CD4-positive, alpha-beta T cell treated with Interleukin-15 for 4 hours (primary cell): Measurements from ENCODE around the gene FXYD4.
"Not testable (repeated sequence)": the region's sequence is repeated elsewhere in the genome, so short reads cannot be mapped to it uniquely, and the experiment has no call there.

ENCODE experiments used
- DNase-seq: peaks from one replicate; pipeline ENCODE4 v3.0.0-alpha.2; 2020; ENCODE audit warnings: low spot score

Gene FXYD4

DNA sequence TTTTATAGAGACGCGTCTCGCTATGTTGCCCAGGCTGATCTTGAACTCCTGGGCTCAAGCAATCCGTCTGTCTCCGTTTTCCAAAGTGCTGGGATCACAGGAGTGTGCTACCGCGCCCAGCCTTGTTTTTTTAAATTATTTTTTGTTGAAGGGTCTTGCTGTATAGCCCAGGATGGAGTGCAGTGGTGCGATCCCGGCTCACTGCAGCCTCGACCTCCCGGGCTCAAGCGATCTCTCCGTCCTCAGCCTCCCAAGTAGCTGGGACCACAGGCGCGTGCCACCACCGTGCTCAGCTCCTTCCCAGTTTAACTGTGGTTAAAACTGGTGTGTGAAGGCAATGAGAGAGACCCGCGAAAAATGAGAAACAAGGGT, 48.5 kb downstream of the FXYD4 start:
- DNase-seq, result no peak

DNA sequence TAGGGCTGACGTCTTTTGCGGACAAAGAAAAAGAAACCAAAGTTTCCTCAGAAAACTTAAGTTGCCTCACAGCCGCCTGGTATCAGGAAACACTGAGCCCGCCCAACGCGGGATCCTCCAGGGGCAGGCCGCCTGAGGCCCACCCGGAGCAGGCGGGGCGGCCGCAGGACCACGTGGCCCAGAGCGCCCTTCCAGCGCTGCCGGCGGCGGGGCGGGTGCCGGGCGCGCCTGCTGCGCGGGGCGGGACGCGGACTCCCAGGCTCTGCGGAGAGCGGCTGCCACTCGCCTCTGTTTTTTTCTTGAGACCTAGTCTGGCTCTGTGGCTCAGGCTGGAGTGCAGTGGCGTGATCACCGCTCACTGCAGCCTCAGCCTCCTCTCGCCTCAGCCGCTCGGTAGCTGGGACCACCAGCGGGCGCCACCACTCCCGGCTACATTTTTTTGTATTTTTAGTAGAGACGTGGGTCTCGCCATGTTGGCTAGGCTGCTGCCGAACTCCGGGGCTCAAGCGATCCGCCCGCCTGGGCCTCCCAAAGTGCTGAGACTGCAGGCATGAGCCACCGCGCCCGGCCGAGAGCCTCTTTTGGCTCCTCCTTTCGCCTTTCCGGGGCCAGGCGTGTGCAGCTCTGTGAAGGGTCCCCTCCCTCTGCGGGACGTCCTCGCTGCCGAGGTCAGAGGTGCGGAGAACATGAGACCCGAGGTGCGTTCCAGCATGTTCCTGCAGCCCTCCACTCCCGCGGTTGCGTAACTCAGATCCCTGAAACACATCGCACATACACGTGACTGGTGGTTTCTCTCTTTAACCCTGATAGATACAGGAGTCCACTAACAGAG, 49.1 kb downstream of the FXYD4 start:
- DNase-seq, result peak; percentile 71

DNA sequence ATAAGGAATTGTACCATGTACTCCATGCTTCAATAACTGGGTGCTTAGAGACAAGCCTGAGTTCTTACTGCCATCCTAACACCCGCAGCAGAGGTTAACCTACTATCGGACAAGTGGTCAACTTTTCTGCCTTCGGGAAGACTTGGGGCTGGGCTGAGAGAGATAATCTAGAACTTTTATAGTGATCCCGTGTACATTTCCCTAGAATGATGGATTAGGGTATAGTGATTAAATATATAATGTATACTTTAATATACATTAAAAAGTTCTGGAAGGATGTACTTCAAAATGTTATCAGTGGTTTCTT, 49.7 kb downstream of the FXYD4 start:
- DNase-seq, result no peak

DNA sequence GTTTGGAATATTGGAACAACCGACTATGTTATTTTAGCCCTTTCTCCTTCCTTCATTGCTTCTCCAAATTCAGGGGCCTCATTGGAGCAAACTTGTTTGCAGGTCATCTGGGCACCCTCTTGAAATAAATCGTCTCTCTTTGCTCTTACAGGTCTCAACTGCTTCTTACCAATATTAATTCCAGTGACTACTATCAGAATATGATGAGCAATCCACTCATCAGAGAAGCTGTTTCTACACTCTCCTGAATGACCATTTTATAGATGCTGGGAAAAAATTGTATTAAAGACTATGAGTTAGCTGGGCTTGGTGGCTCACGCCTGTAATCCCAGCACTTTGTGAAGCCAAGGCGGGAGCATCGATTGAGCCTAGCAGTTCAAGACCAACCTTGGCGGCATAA, 50.1 kb downstream of the FXYD4 start:
- no peak for DNase-seq

DNA sequence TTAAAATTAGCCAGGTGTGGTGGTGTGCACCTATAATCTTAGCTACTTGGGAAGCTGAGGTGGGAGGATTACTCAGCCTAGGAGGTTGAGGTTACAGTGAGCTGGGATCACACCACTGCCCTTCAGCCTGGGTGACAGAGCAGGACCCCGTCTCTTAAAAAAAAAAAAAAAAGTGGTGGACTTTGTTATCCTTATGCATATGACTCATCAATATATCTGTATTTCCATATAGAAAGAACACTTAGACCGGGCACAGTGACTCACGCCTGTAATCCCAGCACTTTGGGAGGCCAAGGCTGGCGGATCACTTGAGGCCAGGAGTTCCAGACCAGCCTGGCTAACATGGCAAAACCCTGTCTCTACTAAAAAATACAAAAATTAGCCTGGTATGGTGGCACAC, 50.5 kb downstream of the FXYD4 start:
- DNase-seq, result not testable (repeated sequence)

DNA sequence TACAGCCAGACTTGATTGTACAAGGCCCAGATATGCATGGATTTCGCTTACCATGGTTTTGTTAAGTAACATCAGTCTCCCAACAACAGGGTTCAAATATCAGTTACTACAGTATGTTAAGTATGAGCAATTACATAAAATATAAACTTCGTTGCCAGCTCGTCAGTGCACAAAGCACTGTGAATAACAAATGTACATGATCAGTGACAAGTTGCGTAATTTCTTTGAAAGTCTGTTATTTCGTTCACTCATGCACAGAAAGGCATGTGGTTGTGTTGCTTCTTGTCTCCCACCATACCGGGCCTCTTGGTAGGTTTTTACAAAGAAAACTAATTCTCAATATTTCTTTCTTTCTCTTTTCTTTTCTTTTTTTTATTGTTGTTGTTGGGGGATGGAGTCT, 53.0 kb downstream of the FXYD4 start:
- no peak for DNase-seq
